Measurements from ENCODE around the gene SSH2.
A peak's percentile ranks its signal among the peaks of the same experiment; 100 is the strongest.

SSH2 gene

DNA sequence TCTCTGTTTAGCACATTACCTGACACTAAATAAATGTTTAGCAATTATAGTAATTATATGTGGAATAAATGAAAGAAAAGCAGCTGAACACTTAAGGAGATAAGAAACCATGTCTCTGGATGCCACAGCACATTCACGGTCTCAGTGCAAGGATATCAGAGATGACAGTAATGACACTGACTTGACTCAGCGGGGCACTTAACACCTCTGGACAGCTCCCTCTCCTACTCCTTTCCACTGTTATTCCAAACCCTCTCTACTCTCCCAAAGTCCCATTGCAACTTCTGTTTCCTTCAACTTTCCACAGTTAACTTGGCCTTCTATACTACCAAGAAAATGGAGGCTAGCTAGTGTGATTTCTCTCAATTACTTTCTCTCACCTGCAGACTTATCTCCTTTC, 214.3 kb downstream of the SSH2 start:
- Histone ChIP-seq H3K27me3 (ENCODE audit: low read length) (no peaks in the 10 kb centered on the region), H2AFZ (ENCODE audit: low read depth, low read length, severe bottlenecking) (no peak overlapping the region), H3K4me2 (ENCODE audit: low read depth, low read length, poor library complexity, severe bottlenecking) (no peak overlapping the region), H3K4me3 (ENCODE audit: insufficient read depth, low read length, poor library complexity, severe bottlenecking) (no peak overlapping the region), H3K9me3 (ENCODE audit: insufficient read depth, low read length) (no peaks in the 10 kb centered on the region), H3K79me2 (ENCODE audit: insufficient read depth, low read length) (peaks cover 11% of the 10 kb centered on the region), H3K9me2 (replicated peaks; ENCODE audit: insufficient read depth, low read length) (no peaks in the 10 kb centered on the region), H3K27ac (ENCODE audit: low read depth, low read length) (no peak overlapping the region), H3K9ac (ENCODE audit: low read length) (no peak overlapping the region), H4K20me1 (ENCODE audit: low read depth, low read length) (no peaks in the 10 kb centered on the region), H3F3A (ENCODE audit: insufficient read depth) (peaks cover 3% of the 10 kb centered on the region; the same call in 1 of the 2 replicates), H3K36me3 (ENCODE audit: low read length) (0 out of 2 replicates have a peak, but pooled peaks cover 3% of the 10 kb centered on the region)
- TF ChIP-seq, protein P1, sequence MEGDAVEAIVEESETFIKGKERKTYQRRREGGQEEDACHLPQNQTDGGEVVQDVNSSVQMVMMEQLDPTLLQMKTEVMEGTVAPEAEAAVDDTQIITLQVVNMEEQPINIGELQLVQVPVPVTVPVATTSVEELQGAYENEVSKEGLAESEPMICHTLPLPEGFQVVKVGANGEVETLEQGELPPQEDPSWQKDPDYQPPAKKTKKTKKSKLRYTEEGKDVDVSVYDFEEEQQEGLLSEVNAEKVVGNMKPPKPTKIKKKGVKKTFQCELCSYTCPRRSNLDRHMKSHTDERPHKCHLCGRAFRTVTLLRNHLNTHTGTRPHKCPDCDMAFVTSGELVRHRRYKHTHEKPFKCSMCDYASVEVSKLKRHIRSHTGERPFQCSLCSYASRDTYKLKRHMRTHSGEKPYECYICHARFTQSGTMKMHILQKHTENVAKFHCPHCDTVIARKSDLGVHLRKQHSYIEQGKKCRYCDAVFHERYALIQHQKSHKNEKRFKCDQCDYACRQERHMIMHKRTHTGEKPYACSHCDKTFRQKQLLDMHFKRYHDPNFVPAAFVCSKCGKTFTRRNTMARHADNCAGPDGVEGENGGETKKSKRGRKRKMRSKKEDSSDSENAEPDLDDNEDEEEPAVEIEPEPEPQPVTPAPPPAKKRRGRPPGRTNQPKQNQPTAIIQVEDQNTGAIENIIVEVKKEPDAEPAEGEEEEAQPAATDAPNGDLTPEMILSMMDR (IDR thresholded peaks at IDR 0.05; ENCODE audit: insufficient read depth, low read length, poor library complexity, severe bottlenecking) = no peak

DNA sequence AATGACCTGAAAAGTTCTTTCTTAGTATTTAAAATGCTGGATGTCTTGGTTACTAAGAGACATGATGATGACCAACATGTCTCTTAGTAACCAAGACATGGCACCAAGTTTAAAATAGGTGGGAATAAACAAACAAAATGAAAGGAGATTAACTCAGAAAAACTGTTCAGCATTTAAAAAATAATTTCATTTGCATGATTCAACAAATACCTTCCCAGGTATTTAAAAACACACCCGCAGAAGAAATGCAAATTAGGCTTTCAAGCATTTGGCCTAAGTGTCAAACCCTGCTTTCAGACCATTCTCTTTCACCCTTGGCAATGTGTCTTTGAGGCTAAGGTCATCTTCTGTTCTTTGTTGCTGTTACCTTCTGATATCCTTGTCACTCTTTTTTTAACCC, 215.9 kb downstream of the SSH2 start:
- Histone ChIP-seq H3F3A (ENCODE audit: insufficient read depth) (peaks cover 3% of the 10 kb centered on the region; the same call in 1 of the 2 replicates), H3K9ac (ENCODE audit: low read length) (no peak overlapping the region), H3K27me3 (ENCODE audit: low read length) (no peaks in the 10 kb centered on the region), H3K4me3 (ENCODE audit: insufficient read depth, low read length, poor library complexity, severe bottlenecking) (no peak overlapping the region), H2AFZ (ENCODE audit: low read depth, low read length, severe bottlenecking) (no peak overlapping the region), H3K36me3 (ENCODE audit: low read length) (0 out of 2 replicates have a peak, but pooled peaks cover 3% of the 10 kb centered on the region), H3K4me2 (ENCODE audit: low read depth, low read length, poor library complexity, severe bottlenecking) (no peak overlapping the region), H3K9me3 (ENCODE audit: insufficient read depth, low read length) (no peaks in the 10 kb centered on the region), H3K79me2 (ENCODE audit: insufficient read depth, low read length) (peaks cover 8% of the 10 kb centered on the region), H3K9me2 (replicated peaks; ENCODE audit: insufficient read depth, low read length) (no peaks in the 10 kb centered on the region), H3K27ac (ENCODE audit: low read depth, low read length) (peak overlapping the region; percentile 39; the same call in 1 of the 2 replicates), H4K20me1 (ENCODE audit: low read depth, low read length) (no peaks in the 10 kb centered on the region)
- TF ChIP-seq, protein P1 (IDR thresholded peaks at IDR 0.05; ENCODE audit: insufficient read depth, low read length, poor library complexity, severe bottlenecking) = no peak
- TF ChIP-seq EZH2phosphoT487 (conservative IDR thresholded peaks at IDR 0.05; ENCODE audit: low read length) = no peak

DNA sequence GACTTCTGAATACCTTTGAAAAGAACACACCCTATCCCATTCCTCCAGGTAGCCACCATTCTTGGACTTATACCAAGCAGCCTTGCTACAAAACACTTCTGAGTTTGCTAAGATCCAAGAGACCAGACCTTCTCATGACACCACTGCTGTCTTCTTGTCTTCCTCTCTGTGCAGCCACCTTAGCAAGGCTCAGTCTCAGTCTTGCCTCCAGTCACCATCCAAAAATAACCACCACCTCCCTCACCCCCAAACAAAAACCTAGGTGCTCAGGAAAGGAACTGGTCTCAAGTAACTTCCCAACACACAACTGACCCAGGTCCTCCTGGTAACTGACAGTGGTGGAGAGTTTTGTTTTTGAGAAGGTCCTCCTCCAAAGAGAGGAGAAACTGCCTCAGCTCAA, 216.4 kb downstream of the SSH2 start:
- no peak overlapping the region for H2AFZ ChIP-seq (ENCODE audit: low read depth, low read length, severe bottlenecking)
- no peaks in the 10 kb centered on the region for H3K9me3 ChIP-seq (ENCODE audit: insufficient read depth, low read length)
- no peaks in the 10 kb centered on the region for H3K9me2 ChIP-seq (replicated peaks; ENCODE audit: insufficient read depth, low read length)
- H3K36me3 ChIP-seq (ENCODE audit: low read length) = 0 out of 2 replicates have a peak, but pooled peaks cover 3% of the 10 kb centered on the region
- H4K20me1 ChIP-seq (ENCODE audit: low read depth, low read length) = no peaks in the 10 kb centered on the region
- no peak overlapping the region for H3K9ac ChIP-seq (ENCODE audit: low read length)
- peaks cover 4% of the 10 kb centered on the region; the same call in 1 of the 2 replicates for H3F3A ChIP-seq (ENCODE audit: insufficient read depth)
- peaks cover 8% of the 10 kb centered on the region for H3K79me2 ChIP-seq (ENCODE audit: insufficient read depth, low read length)
- H3K4me3 ChIP-seq (ENCODE audit: insufficient read depth, low read length, poor library complexity, severe bottlenecking) = no peak overlapping the region
- TF ChIP-seq EZH2phosphoT487 (conservative IDR thresholded peaks at IDR 0.05; ENCODE audit: low read length) = no peak
- H3K27me3 ChIP-seq (ENCODE audit: low read length) = no peaks in the 10 kb centered on the region
- no peak overlapping the region for H3K4me2 ChIP-seq (ENCODE audit: low read depth, low read length, poor library complexity, severe bottlenecking)
- peak overlapping the region; percentile 39; the same call in 1 of the 2 replicates for H3K27ac ChIP-seq (ENCODE audit: low read depth, low read length)

DNA sequence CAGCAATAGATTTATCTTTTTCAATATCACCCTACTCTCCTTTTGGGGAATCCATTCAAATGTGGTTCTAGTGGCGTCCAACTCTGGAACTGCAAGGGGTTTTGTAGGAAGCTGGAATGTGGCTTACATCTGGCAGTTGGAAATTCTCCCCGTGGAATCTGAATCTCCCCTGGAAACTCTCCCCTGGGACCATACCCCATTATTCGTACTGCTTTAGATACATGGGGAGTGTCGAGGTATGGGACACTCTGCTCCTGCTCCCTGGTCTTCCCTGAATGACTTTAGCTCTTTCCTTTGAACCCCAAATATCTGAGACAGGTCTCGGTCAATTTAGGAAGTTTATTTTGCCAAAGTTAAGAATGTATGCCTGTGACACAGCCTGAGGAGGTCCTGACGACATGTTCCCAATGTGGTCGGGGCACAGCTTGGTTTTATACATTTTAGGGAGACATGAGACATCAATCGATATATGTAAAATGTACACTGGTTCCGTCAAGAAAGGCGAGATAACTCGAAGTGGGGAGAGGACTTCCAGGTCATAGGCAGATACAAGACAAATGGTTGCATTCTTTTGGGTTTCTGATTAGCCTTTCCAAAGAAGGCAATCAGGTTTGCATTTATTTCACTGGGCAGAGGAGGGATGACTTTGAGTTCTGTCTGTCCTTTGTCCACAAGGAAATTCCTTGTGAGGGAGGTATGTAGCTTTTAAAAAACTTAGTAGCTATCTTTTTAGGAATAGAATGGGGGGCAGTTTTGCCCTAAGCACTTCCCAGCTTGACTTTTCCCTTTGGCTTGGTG, 218.2 kb downstream of the SSH2 start:
- H3K4me2 ChIP-seq (ENCODE audit: low read depth, low read length, poor library complexity, severe bottlenecking) = no peak overlapping the region
- peaks cover 19% of the 10 kb centered on the region for H3K79me2 ChIP-seq (ENCODE audit: insufficient read depth, low read length)
- no peaks in the 10 kb centered on the region for H3K9me3 ChIP-seq (ENCODE audit: insufficient read depth, low read length)
- no peaks in the 10 kb centered on the region for H4K20me1 ChIP-seq (ENCODE audit: low read depth, low read length)
- H3K9me2 ChIP-seq (replicated peaks; ENCODE audit: insufficient read depth, low read length) = no peaks in the 10 kb centered on the region
- no peak overlapping the region for H3K4me3 ChIP-seq (ENCODE audit: insufficient read depth, low read length, poor library complexity, severe bottlenecking)
- TF ChIP-seq, protein P1 (IDR thresholded peaks at IDR 0.05; ENCODE audit: insufficient read depth, low read length, poor library complexity, severe bottlenecking) = no peak
- no peak for TF ChIP-seq EZH2phosphoT487 (conservative IDR thresholded peaks at IDR 0.05; ENCODE audit: low read length)
- H3K9ac ChIP-seq (ENCODE audit: low read length) = no peak overlapping the region
- no peaks in the 10 kb centered on the region for H3K27me3 ChIP-seq (ENCODE audit: low read length)
- H3K27ac ChIP-seq (ENCODE audit: low read depth, low read length) = no peak overlapping the region
- H2AFZ ChIP-seq (ENCODE audit: low read depth, low read length, severe bottlenecking) = no peak overlapping the region
- peaks cover 11% of the 10 kb centered on the region for H3F3A ChIP-seq (ENCODE audit: insufficient read depth)
- no peaks in the 10 kb centered on the region for H3K36me3 ChIP-seq (ENCODE audit: low read length)

Measured in SU-DHL-6 (cell line).